Astrocyte of the cerebellum (primary cell): ENCODE results near the gene PCP4.

Experiments used
- DNase-seq: peaks from one replicate; pipeline ENCODE4 v3.0.0-alpha.2; 2011; ENCODE audit warnings: low read depth
- H3K4me3 ChIP-seq: 2 replicates; pipeline ENCODE4 v1.5.1; 2011; ENCODE audit warnings: mild to moderate bottlenecking, low read depth, low read length, moderate library complexity
- CTCF ChIP-seq: IDR thresholded peaks from 2 replicates; pipeline ENCODE4 v1.5.1; 2012; ENCODE audit warnings: low read length, low read depth, moderate library complexity, mild to moderate bottlenecking; ENCODE audit errors: missing control alignments
- in situ Hi-C: cut with HindIII; loops from 2 replicates; pipeline ENCODE4 v1.10.0; 2017; ENCODE audit warnings: low sequenced_read_pairs

Gene PCP4

DNA sequence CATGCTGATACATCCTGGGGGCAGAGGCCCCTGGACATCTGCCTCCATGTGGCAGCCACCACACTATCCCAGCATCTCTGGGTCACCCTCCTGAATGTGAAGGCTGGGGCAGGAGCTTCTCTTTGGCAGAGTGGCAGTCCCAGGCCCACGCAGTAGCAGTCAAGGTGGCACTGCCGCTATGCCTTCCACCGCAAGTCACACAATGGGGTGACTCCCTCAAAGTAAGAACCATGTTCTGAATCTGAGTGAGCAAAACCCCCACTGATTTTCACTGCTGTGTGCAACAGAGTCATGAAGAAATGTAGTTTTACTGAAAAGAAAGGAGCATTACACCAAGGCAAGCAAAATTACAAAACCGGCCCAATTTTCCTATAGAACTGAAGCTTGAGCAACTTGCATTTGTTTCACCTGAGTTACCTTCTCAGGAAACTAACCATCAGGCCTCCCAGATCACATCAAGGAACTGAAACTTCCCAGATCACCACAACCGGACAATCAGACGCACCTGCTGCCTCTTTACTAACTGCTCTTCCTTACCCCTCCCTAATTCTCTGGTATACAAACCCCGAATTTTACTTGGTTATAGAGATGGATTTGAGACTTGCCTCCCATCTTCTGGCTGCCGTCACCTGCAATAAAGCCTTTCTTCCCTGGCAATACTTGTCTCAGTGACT, 102.6 kb downstream of the PCP4 start:
- in situ Hi-C loops: no loop called here
- H3K4me3 ChIP-seq: no peak overlapping the region
- no peak for DNase-seq
- no peak for TF ChIP-seq CTCF

- in situ Hi-C loops: no loop called here
- DNase-seq: no peak
- TF ChIP-seq CTCF: no peak
- no peak overlapping the region for H3K4me3 ChIP-seq
Measured at GRCh38 chr21:39971956-39972355, 104.7 kb downstream of the PCP4 start.

GRCh38 chr21:39972471-39972870, 105.2 kb downstream of the PCP4 start:
- DNase-seq: no peak
- no peak for TF ChIP-seq CTCF

DNA sequence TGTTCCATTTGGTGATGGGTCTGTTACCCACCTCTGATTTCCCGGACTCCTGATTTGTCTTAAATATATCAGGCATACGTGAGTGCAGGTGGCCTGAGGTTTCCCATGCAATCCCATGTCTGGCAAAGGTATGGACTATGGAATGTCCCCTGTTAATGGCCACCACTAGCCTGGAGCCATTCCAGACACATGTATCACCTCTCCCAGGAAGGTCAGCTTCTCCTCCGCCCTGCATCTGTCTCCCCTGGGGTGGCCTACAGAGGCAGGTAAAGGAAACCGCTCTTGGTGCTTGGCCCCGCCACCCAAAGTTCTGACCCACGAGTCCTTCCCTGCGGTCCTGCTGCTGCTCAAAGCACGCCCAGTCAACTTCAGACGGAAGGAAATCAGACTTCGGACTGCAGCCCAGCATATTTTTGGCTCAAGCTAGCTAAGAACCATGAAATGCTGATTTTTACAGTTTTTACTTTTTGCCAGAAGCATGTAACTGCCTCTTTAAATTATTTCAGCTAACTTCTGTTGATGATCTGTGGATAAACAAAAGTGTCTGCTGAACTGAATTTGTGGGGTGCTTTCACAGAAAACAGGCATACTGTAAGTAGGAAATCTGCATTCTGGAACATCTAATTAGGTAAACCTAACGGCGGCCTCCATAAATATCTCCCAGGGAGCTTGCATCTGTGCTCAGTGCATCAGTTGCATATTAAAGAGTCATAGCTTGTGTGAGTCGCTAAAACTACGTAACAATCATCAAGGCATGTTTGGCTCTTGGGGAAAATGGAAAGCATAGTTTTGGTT, 105.9 kb downstream of the PCP4 start:
- no peak for DNase-seq
- in situ Hi-C loops: no loop called here

More at GRCh38 chr21:39972471-39972870, 105.2 kb downstream of the PCP4 start:
- in situ Hi-C loops: no loop called here
- no peak overlapping the region for H3K4me3 ChIP-seq

GRCh38 chr21:39976800-39977199, 109.6 kb downstream of the PCP4 start:
- in situ Hi-C loops: no loop called here
- TF ChIP-seq CTCF: no peak
- H3K4me3 ChIP-seq: no peak overlapping the region
- no peak for DNase-seq

More for the DNA sequence above, 105.9 kb downstream of the PCP4 start:
- H3K4me3 ChIP-seq: no peak overlapping the region
- no peak for TF ChIP-seq CTCF
